Muscle of leg (tissue), 11 donors: ENCODE measurements around the gene TNIK. TPM values are rescaled to one million over a fixed set of nuclear protein-coding genes. Genes with fewer than 3 reads are reported as not detected.
A peak's percentile ranks its signal among the peaks of the same experiment; 100 is the strongest.

Source experiments
- DNase-seq: peaks from one replicate; pipeline ENCODE4 v3.0.0; 2013
- H3K27ac ChIP-seq: one replicate; pipeline ENCODE4 v1.5.1; 2013; ENCODE audit warnings: mild to moderate bottlenecking, low read length, control low read depth
- H3K27me3 ChIP-seq: one replicate; pipeline ENCODE4 v1.6.1; 2013; ENCODE audit warnings: low read length; ENCODE audit not compliant: control insufficient read depth, insufficient read depth
- H3K36me3 ChIP-seq: one replicate; pipeline ENCODE4 v1.6.1; 2013; ENCODE audit warnings: low read length; ENCODE audit not compliant: control insufficient read depth, insufficient read depth
- H3K4me1 ChIP-seq: one replicate; pipeline ENCODE4 v1.6.1; 2013; ENCODE audit warnings: low read length; ENCODE audit not compliant: control insufficient read depth, insufficient read depth
- H3K4me3 ChIP-seq: one replicate; pipeline ENCODE4 v1.5.1; 2013; ENCODE audit warnings: low read length, control low read depth
- H3K9me3 ChIP-seq: replicated peaks from 2 replicates; pipeline ENCODE4 v1.6.1; 2013; ENCODE audit warnings: low read depth, low read length; ENCODE audit not compliant: control insufficient read depth
- WGBS: methylation state at CpG from one replicate; pipeline ENCODE4 v1.1.5; 2013; ENCODE audit warnings: missing lambda C conversion rate; ENCODE audit not compliant: insufficient coverage; 5-methylcytosine and 5-hydroxymethylcytosine counted together
- polyA plus RNA-seq, 8 donors: library from polyadenylated mRNA; unstranded; fragments of 120-200 nt; gene quantifications; one replicate each; pipeline versions ENCODE4 v1.2.1 to v1.2.3, GENCODE V29; 2013; ENCODE audit warnings: inconsistent platforms in 1 of 8, low replicate concordance in 1 of 8; ENCODE audit not compliant: insufficient read length in 8 of 8, insufficient read depth in 1 of 8
- total RNA-seq: library from RNA; stranded (reverse); fragments of 120-200 nt; gene quantifications from one replicate; pipeline ENCODE4 v1.2.4, GENCODE V29; 2013

TNIK gene
- total and polyA plus RNA-seq, 9 donors = 26.1 to 46.0 (median 33.6) TPM

DNA sequence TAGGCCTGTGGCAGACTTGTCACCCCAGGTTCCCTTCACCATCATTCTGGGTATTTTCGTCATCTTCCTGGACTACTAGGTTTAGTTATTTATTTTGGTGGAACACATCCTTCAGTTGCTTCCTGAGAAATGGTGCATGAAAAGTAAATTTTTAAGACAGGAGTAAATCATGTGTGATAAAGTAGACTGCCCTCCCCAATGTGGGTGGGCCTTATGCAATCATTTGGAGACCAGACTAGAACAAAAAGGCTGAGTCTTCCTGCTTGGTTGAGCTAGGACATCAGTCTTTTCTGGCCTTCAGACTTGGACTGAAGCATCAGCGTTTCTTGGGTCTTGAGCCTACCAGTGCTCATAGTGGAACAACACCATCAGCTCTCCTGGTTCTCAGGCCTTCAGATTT, 382.9 kb downstream of the TNIK start:
- H3K27me3 ChIP-seq = no peaks in the 10 kb centered on the region
- no peak overlapping the region for H3K27ac ChIP-seq
- H3K36me3 ChIP-seq = peaks cover 12% of the 10 kb centered on the region
- no peaks in the 10 kb centered on the region for H3K4me1 ChIP-seq
- no peaks in the 10 kb centered on the region for H3K9me3 ChIP-seq
- DNase-seq = no peak
- WGBS = 89% methylated on average over 1 of the region's 2 CpGs
- no peak overlapping the region for H3K4me3 ChIP-seq

DNA sequence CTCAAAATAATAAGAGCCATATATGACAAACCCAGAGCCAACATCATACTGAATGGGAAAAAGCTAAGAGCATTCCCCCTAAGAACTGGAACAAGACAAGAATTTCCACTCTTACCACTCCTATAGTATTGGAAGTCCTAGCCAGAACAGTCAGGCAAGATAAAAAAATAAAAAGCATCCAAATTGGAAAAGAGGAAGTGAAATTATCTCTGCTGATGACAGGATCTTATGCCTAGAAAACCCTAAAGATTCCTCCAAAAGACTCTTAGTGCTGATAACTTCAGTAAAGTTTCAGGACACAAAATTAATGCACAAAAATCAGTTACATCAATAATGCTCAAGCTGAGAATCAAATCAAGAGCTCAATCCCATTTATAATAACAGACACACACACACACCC, 387.8 kb downstream of the TNIK start:
- H3K27ac ChIP-seq = no peak overlapping the region
- no peaks in the 10 kb centered on the region for H3K4me1 ChIP-seq
- no peak overlapping the region for H3K4me3 ChIP-seq
- H3K27me3 ChIP-seq = no peaks in the 10 kb centered on the region
- H3K36me3 ChIP-seq = peaks cover 16% of the 10 kb centered on the region
- H3K9me3 ChIP-seq = no peaks in the 10 kb centered on the region
- peak; percentile 70 for DNase-seq

DNA sequence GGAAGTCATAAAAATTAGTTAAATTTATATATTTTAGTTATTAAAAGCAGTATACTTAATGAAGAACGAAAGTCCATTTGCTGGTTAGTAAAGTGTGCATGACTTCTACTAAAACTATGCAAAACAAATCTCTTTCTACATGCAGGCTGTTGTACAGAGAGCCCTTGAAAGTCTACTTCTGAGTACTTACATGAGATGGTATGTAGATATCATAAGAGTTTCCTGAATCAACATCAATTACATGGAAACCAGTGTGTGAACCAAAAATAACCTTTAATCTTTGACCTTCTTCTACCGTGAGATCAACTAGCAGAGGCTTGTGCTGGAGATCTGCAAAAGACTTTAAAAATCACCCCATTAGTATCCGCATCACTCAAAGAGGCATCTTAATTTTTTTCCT, 391.5 kb downstream of the TNIK start:
- H3K36me3 ChIP-seq = peaks cover 19% of the 10 kb centered on the region
- H3K4me1 ChIP-seq = no peaks in the 10 kb centered on the region
- H3K9me3 ChIP-seq = no peaks in the 10 kb centered on the region
- no peak for DNase-seq
- H3K4me3 ChIP-seq = no peak overlapping the region
- H3K27ac ChIP-seq = no peak overlapping the region
- no peaks in the 10 kb centered on the region for H3K27me3 ChIP-seq
- 50% methylated on average over 1 of the region's 3 CpGs for WGBS

DNA sequence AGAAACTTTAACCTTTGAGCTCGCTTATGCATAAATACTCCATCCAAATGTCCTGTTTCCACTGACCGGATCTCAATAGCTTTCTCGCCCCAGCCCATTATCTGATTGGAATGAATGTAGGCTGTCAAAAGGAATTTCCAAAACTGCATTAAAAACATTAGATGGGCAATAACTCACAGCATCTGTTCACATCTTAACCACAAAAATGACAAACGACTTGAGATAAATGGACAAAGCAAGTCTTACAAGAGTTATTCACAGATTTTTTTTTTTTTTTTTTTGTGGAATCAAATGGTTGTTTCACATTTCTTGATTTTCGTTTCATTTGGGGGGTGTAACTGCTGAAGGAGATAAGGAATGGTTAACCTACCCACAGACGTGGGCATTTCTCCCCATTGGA, 394.0 kb downstream of the TNIK start:
- DNase-seq = no peak
- H3K36me3 ChIP-seq = peaks cover 22% of the 10 kb centered on the region
- H3K9me3 ChIP-seq = no peaks in the 10 kb centered on the region
- WGBS = no CpG with 5 or more reads among the region's 6 CpGs
- no peak overlapping the region for H3K27ac ChIP-seq
- no peak overlapping the region for H3K4me3 ChIP-seq
- no peaks in the 10 kb centered on the region for H3K27me3 ChIP-seq
- no peaks in the 10 kb centered on the region for H3K4me1 ChIP-seq

DNA sequence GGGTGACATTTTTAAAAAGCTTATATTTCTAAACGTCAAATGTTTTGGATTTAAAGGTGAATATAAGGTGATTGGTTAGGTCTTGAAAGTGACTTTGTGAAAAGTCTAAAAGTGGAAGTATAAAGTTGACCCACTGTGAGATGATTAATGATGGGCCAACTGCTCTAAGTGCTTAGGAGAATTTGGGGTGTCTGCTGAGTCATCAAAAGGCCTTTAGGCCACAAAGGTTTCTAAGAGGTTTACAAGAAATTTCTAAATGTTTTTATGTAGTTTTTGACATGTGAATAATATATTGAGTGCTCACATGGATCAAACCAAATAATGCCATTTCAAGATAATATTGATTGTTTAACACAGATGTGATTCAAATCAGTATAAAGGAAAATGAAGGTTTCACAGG, 394.5 kb downstream of the TNIK start:
- Histone ChIP-seq H3K4me1 (no peaks in the 10 kb centered on the region), H3K4me3 (no peak overlapping the region), H3K9me3 (no peaks in the 10 kb centered on the region), H3K27me3 (no peaks in the 10 kb centered on the region), H3K27ac (no peak overlapping the region), H3K36me3 (peaks cover 22% of the 10 kb centered on the region)
- no peak for DNase-seq
- WGBS = 100% methylated on average over 1 of the region's 1 CpG

DNA sequence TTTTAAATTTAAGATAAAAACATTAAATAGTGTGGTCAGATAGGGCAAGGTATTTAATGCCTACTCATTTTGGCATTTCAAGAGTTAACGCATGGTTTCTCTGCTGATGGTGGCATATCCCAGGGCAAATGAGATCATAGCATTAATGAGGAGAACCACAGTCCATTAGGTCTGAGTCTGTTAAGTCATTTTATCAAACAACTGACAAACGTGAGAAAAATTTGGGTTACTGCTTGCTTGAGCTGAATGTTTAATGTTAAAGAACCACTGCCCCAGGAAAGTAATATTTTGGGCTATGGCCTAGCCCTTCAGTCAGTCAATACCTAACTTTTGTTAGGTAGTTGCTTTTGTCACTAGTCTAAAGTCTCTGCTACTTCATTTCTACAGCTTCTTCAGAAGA, 395.7 kb downstream of the TNIK start:
- H3K4me1 ChIP-seq = no peaks in the 10 kb centered on the region
- H3K27ac ChIP-seq = no peak overlapping the region
- H3K36me3 ChIP-seq = peaks cover 16% of the 10 kb centered on the region
- H3K9me3 ChIP-seq = no peaks in the 10 kb centered on the region
- no peak overlapping the region for H3K4me3 ChIP-seq
- no peak for DNase-seq
- WGBS = no CpG with 5 or more reads among the region's 2 CpGs
- H3K27me3 ChIP-seq = no peaks in the 10 kb centered on the region

DNA sequence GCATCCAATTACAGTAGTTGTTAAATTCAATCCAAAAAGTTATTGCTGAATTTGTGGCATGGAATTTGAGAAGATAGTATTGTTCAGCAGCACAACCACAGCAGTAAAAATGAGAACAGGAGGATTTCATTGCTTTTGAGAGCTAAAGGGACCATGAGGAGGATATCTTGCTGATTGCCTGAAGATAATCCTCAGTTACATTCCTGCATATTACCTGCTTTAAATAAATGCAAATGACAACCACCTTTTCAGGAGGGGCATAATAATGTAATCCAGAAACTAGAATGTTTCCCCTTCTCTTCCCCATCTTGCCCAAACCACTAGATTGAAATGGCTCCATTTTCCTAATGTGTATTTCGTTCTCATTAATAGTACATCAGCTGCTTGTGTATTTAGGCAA, 398.5 kb downstream of the TNIK start:
- Histone ChIP-seq H3K36me3 (peaks cover 11% of the 10 kb centered on the region), H3K27ac (no peak overlapping the region), H3K27me3 (no peaks in the 10 kb centered on the region), H3K4me3 (no peak overlapping the region), H3K9me3 (no peaks in the 10 kb centered on the region), H3K4me1 (no peaks in the 10 kb centered on the region)
- WGBS = no CpG with 5 or more reads among the region's 1 CpG
- DNase-seq = no peak

DNA sequence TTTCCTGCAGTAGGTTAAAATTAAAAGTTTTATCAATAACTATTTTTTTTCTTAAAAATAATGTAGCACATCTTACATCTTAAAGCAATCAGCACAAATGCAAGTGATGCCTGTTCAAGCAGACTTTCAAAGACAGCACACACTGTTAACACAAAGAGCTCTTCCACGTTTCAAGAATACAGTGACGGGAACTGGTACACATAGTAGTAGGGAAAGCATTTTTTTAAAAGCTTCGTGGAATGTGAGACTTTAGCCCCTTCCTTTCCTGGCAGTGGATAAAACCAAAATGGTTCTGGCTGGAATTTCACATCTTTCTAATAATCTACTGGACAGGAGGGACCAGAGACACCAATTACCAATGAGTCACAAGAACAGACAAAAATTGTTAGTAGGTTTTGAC, 400.2 kb downstream of the TNIK start:
- no peak for DNase-seq
- H3K27me3 ChIP-seq = no peaks in the 10 kb centered on the region
- H3K27ac ChIP-seq = no peak overlapping the region
- peaks cover 6% of the 10 kb centered on the region for H3K36me3 ChIP-seq
- no peaks in the 10 kb centered on the region for H3K9me3 ChIP-seq
- no peaks in the 10 kb centered on the region for H3K4me1 ChIP-seq
- WGBS = no CpG with 5 or more reads among the region's 3 CpGs
- H3K4me3 ChIP-seq = no peak overlapping the region

DNA sequence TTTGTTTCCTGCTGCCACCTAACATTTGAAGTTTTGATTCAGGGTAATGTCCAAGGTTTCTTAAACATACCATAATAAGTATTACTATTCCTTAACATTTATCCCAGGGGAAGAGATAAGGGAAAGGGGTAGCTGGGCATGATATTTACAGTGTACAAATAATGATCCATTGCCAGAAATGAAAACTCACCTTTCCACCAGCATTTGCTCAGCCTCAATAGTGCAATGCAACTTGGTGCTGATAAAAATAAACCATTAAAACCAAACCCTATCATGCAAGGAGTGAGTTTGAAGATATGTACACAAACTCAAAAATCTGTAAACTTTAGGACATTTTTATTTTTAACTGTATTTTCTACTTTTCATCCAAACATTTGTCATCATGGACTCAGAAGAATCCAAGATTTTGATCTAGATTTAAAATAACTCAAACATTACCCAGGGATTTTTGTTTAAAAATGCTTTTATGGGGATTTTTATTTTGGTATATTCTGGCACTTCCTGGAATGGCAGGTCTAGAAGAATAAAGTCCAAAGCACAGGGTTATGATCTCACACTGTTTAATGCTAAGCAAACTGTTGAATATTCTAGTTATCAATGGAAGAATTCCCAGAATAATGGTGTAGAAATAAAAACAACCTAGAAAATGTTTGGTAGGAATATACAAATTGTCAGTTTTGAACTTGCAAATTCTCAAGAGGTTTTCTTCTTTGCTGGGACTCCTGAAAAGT, 401.2 kb downstream of the TNIK start:
- H3K27ac ChIP-seq = no peak overlapping the region
- peaks cover 3% of the 10 kb centered on the region for H3K36me3 ChIP-seq
- H3K27me3 ChIP-seq = no peaks in the 10 kb centered on the region
- H3K4me1 ChIP-seq = no peaks in the 10 kb centered on the region
- no peaks in the 10 kb centered on the region for H3K9me3 ChIP-seq
- H3K4me3 ChIP-seq = no peak overlapping the region
- no peak for DNase-seq

DNA sequence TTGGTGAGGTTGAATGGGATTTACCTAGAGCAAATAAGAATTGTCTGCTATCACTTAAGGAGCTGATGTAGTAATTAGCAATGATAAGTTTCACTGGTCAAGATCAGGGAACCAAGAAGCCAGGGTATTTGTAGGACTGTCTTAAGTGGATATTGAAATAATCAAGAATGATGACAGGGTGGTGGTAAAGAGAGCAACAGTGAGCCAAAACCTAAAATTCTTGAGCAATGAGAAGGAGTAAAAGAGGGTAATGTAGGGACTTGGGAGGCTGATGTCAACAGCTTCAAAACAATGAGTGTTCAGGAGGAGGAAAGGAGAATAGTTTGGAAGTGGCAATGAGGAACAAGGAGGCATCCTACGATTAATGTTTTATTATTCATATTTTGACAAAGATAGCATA, 402.1 kb downstream of the TNIK start:
- Histone ChIP-seq H3K4me1 (no peaks in the 10 kb centered on the region), H3K27me3 (no peaks in the 10 kb centered on the region), H3K4me3 (no peak overlapping the region), H3K36me3 (no peaks in the 10 kb centered on the region), H3K27ac (no peak overlapping the region), H3K9me3 (no peaks in the 10 kb centered on the region)
- no peak for DNase-seq
- WGBS = no CpG with 5 or more reads among the region's 1 CpG

DNA sequence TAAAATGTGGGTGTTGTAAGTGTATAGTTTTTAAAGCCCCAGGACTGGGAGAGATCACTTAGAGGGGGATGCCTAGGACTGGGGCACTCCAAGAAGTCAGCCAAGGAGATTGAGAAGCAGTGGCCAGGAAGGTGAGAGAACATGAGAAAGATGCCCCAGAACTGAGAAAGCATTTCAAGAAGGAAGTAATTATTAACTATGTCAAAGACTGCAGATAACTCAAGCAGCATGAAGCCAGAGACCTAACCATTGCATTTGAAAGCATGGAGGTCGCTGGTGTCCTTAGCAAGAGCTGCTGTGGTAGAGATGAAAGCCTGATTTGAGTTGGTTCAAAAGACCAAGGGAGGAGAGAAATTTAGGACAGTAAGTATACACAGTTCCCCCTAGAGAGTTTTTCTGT, 403.1 kb downstream of the TNIK start:
- no peak overlapping the region for H3K4me3 ChIP-seq
- no peaks in the 10 kb centered on the region for H3K4me1 ChIP-seq
- WGBS = 63% methylated on average over 1 of the region's 1 CpG

More for the DNA sequence above, 403.1 kb downstream of the TNIK start:
- H3K36me3 ChIP-seq = no peaks in the 10 kb centered on the region
- H3K9me3 ChIP-seq = no peaks in the 10 kb centered on the region
- DNase-seq = no peak
- no peaks in the 10 kb centered on the region for H3K27me3 ChIP-seq
- H3K27ac ChIP-seq = no peak overlapping the region
